DMS114 treated with DMSO at 0.1 percent for 48 hours (cell line): ENCODE results near the gene SGCD.

Source experiments
- DNase-seq: peaks from one replicate; lab custom pipeline; 2025; ENCODE audit not compliant: unreplicated experiment; lab: John Stamatoyannopoulos, UW

Gene SGCD

GRCh38 chr5:156361436-156362109 lies 34.6 kb downstream of the SGCD start:
- no peak for DNase-seq

GRCh38 chr5:156363861-156364260 lies 36.9 kb downstream of the SGCD start:
- DNase-seq: no peak

GRCh38 chr5:156366521-156366920 lies 39.6 kb downstream of the SGCD start:
- no peak for DNase-seq

- DNase-seq: no peak
These were observed 40.6 kb downstream of the SGCD start for GRCh38 chr5:156367597-156367996.

GRCh38 chr5:156375895-156376495 lies 49.0 kb downstream of the SGCD start:
- DNase-seq: no peak

- no peak for DNase-seq
These were observed 49.8 kb downstream of the SGCD start for GRCh38 chr5:156376751-156377150.

- DNase-seq: no peak
These were observed 51.2 kb downstream of the SGCD start for GRCh38 chr5:156378159-156378558.

GRCh38 chr5:156379206-156379605 lies 52.2 kb downstream of the SGCD start:
- DNase-seq: no peak

GRCh38 chr5:156380848-156381247 lies 53.9 kb downstream of the SGCD start:
- DNase-seq: no peak

GRCh38 chr5:156383510-156384265 lies 56.7 kb downstream of the SGCD start:
- DNase-seq: no peak

GRCh38 chr5:156385416-156385815 lies 58.5 kb downstream of the SGCD start:
- no peak for DNase-seq

- DNase-seq: no peak
These were observed 60.0 kb downstream of the SGCD start for GRCh38 chr5:156386976-156387375.

GRCh38 chr5:156387391-156387790 lies 60.4 kb downstream of the SGCD start:
- no peak for DNase-seq

GRCh38 chr5:156388233-156388632 lies 61.3 kb downstream of the SGCD start:
- no peak for DNase-seq

GRCh38 chr5:156391139-156391538 lies 64.2 kb downstream of the SGCD start:
- no peak for DNase-seq

- no peak for DNase-seq
These were observed 67.0 kb downstream of the SGCD start for GRCh38 chr5:156393980-156394379.

GRCh38 chr5:156394642-156395305 lies 67.8 kb downstream of the SGCD start:
- DNase-seq: no peak

- no peak for DNase-seq
These were observed 68.3 kb downstream of the SGCD start for GRCh38 chr5:156395306-156395675.

GRCh38 chr5:156396063-156396829 lies 69.3 kb downstream of the SGCD start:
- no peak for DNase-seq

GRCh38 chr5:156396830-156397081 lies 69.8 kb downstream of the SGCD start:
- no peak for DNase-seq

- DNase-seq: no peak
These were observed 72.4 kb downstream of the SGCD start for GRCh38 chr5:156399323-156399722.
